Adrenal gland (tissue), 5 donors: ENCODE data around the gene KCNK5.

ENCODE experiments used
- CTCF ChIP-seq, 6 experiments: fragments of 450-650 bp in 4 of 6; fragments of 200-600 bp in 2 of 6; sonication (generic) in 1 of 6; IDR thresholded peaks; 1 replicate in 5 of 6; 2 replicates in 1 of 6; pipeline versions ENCODE4 v1.5.1 to v1.8.0; 2016 to 2021; ENCODE audit warnings: antibody characterized with exemption in 6 of 6, mild to moderate bottlenecking in 2 of 6, moderate library complexity in 1 of 6
- POLR2A ChIP-seq, 2 donors: fragments of 450-650 bp; IDR thresholded peaks; one replicate each; pipeline ENCODE4 v1.6.1; 2017; ENCODE audit warnings: antibody characterized with exemption in 2 of 2, mild to moderate bottlenecking in 2 of 2, moderate library complexity in 1 of 2
- donor health status: DM: no; HTN: no; CAD: no.

- TF ChIP-seq POLR2A (IDR thresholded peaks at IDR 0.05) (no peak), CTCF (IDR thresholded peaks at IDR 0.05) (no peak)
Observed at GRCh38 chr6:39200498-39201020, 28.7 kb downstream of the KCNK5 start.
